ENCODE results near the gene SLC22A4. TPM values are rescaled to one million over a fixed set of nuclear protein-coding genes. Genes with fewer than 3 reads are reported as not detected.

The SLC22A4 gene
- total and polyA plus RNA-seq, 2 of the 8 experiments (the other 6 are each of a cell fraction or from before 2014, with no cell fraction given) = 0.45 to 0.60 TPM

- TF ChIP-seq MAFK (IDR thresholded peaks at IDR 0.05; ENCODE audit: low read depth, low read length) (no peak), EGR1 (IDR thresholded peaks at IDR 0.05; ENCODE audit: borderline replicate concordance, low read depth, low read length) (no peak), RBBP5 (IDR thresholded peaks at IDR 0.05; ENCODE audit: borderline replicate concordance, low read depth, low read length) (no peak), POU5F1 (IDR thresholded peaks at IDR 0.05; ENCODE audit: low read depth, low read length) (no peak), E2F6 (IDR thresholded peaks at IDR 0.05) (no peak)
Measured at GRCh38 chr5:132372127-132372526, 77.9 kb downstream of the SLC22A4 start (continued).

Measured in H1 (cell line).